ENCODE measurements around the gene ERBB2. TPM values are rescaled to one million over a fixed set of nuclear protein-coding genes. Genes with fewer than 3 reads are reported as not detected.

The ERBB2 gene
- total RNA-seq, 2 donors from 2014 or later: 73.5 to 85.5 TPM

DNA sequence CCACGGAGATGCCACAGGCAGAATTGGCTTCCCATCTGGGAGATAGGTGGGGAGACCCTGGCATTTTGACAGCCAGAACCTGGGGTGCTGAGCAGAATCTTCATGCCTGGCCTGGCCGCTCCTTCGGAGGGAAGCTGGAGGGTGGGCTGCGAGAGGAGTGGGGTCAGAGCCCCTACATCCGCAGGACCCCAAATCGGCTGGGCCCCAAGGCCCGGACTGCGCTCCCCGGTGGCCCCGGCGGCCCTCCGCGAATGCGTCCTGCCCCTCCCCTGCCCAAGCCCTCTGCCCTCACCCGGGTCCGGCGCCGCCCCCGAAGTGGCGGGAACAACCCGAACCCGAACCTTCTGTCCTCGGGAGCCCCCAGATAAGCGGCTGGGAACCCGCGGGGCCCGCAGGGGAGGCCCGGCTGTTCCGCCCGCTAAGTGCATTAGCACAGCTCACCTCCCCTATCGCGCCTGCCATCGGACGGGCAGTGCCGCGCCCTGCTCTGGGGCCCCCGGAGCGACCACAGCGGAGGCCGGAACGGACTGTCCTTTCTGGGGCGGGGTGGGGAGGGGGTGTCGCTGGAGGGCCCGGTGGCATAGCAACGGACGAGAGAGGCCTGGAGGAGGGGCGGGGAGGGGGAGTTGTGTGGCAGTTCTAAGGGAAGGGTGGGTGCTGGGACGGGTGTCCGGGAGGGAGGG lies 32.5 kb upstream of the ERBB2 start:
- H3K36me3 ChIP-seq: peaks cover 3% of the 10 kb centered on the region
- H3K4me3 ChIP-seq: peak overlapping the region; percentile 57 to 64
- no peaks in the 10 kb centered on the region for H3K9me3 ChIP-seq
- no peaks in the 10 kb centered on the region for H3K27me3 ChIP-seq
- peak overlapping the region; percentile 89 to 96 for H3K27ac ChIP-seq
- TF ChIP-seq, protein P1, sequence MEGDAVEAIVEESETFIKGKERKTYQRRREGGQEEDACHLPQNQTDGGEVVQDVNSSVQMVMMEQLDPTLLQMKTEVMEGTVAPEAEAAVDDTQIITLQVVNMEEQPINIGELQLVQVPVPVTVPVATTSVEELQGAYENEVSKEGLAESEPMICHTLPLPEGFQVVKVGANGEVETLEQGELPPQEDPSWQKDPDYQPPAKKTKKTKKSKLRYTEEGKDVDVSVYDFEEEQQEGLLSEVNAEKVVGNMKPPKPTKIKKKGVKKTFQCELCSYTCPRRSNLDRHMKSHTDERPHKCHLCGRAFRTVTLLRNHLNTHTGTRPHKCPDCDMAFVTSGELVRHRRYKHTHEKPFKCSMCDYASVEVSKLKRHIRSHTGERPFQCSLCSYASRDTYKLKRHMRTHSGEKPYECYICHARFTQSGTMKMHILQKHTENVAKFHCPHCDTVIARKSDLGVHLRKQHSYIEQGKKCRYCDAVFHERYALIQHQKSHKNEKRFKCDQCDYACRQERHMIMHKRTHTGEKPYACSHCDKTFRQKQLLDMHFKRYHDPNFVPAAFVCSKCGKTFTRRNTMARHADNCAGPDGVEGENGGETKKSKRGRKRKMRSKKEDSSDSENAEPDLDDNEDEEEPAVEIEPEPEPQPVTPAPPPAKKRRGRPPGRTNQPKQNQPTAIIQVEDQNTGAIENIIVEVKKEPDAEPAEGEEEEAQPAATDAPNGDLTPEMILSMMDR (IDR thresholded peaks at IDR 0.05): no peak
- no peak for DNase-seq (ENCODE audit: low spot score)
- peaks cover 0 to 81% of the 10 kb centered on the region in 2 donors for H3K4me1 ChIP-seq

DNA sequence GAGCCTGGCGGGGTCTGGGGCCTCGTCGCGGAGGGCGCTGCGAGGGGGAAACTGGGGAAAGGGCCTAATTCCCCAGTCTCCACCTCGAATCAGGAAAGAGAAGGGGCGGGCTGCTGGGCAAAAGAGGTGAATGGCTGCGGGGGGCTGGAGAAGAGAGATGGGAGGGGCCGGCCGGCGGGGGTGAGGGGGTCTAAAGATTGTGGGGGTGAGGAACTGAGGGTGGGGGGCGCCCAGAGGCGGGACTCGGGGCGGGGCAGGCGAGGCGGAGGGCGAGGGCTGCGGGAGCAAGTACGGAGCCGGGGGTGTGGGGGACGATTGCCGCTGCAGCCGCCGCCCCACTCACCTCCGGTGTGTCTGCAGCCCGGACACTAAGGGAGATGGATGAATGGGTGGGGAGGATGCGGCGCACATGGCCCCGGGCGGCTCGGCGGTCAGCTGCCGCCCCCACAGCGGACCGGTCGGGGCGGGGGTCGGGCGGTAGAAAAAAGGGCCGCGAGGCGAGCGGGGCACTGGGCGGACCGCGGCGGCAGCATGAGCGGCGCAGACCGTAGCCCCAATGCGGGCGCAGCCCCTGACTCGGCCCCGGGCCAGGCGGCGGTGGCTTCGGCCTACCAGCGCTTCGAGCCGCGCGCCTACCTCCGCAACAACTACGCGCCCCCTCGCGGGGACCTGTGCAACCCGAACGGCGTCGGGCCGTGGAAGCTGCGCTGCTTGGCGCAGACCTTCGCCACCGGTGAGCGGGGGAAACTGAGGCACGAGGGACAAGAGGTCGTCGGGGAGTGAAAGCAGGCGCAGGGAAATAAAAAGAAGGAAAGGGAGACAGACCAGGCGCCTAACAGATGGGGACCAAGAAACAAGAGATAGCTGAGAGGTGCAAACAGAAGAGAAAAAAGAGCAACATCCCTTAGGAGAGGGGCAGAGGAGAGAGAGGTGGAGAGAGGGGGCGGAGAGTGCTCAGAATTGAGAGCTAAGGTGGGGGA lies 31.6 kb upstream of the ERBB2 start, which contains the start of gene PNMT:
Gene PNMT, plus strand, starts transcription at position 509 of the 980 bp plus-strand sequence. Its CDS starts 23 bp downstream, at position 532.
- no peaks in the 10 kb centered on the region for H3K36me3 ChIP-seq
- DNase-seq (ENCODE audit: low spot score): no peak
- peak within 1 kb of the TSS; percentile 57 to 64 for H3K4me3 ChIP-seq
- H3K9me3 ChIP-seq: no peaks in the 10 kb centered on the region
- H3K4me1 ChIP-seq: peaks cover 0 to 78% of the 10 kb centered on the region in 2 donors
- TF ChIP-seq, protein P1 (IDR thresholded peaks at IDR 0.05): peak; percentile 65 to 81
- H3K27me3 ChIP-seq: no peaks in the 10 kb centered on the region
- peak within 1 kb of the TSS; percentile 89 to 96 for H3K27ac ChIP-seq

DNA sequence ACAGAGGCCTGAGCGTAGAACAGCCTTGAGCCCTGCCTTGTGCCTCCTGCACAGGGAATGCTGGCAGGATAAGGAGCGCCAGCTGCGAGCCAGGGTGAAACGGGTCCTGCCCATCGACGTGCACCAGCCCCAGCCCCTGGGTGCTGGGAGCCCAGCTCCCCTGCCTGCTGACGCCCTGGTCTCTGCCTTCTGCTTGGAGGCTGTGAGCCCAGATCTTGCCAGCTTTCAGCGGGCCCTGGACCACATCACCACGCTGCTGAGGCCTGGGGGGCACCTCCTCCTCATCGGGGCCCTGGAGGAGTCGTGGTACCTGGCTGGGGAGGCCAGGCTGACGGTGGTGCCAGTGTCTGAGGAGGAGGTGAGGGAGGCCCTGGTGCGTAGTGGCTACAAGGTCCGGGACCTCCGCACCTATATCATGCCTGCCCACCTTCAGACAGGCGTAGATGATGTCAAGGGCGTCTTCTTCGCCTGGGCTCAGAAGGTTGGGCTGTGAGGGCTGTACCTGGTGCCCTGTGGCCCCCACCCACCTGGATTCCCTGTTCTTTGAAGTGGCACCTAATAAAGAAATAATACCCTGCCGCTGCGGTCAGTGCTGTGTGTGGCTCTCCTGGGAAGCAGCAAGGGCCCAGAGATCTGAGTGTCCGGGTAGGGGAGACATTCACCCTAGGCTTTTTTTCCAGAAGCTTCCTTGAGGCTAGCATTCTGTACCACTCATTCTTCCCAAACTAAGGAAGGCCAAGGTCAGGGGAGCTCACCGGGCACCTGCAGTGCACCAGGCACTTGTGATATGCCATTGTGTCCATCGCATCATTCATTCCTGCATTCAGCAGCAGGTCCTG lies 29.7 kb upstream of the ERBB2 start:
- Histone ChIP-seq H3K27ac (peak overlapping the region; percentile 89 to 96), H3K27me3 (no peaks in the 10 kb centered on the region)
- no peak for DNase-seq (ENCODE audit: low spot score)

DNA sequence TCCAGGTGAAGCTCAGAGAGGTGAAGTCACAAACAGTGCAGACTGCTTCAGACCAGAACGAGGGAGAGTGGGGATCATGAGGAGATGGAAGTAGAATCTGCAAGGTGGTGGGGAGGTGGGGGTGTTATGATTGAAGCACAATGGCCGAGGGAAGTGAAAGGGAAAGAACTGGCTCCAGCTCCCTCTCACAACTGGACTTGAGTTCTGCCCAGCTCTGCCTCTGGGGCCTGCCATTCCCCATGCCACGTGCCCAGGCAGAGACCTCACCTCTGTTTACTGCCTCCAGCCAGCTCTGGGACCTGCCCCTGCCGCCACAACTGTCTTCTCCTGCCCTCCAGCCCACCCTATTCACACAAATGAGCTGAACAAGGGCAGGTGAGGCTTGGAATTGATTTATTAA lies 29.1 kb upstream of the ERBB2 start:
- no peaks in the 10 kb centered on the region for H3K27me3 ChIP-seq
- no peaks in the 10 kb centered on the region for H3K9me3 ChIP-seq
- no peak for DNase-seq (ENCODE audit: low spot score)
- H3K4me1 ChIP-seq: peaks cover 0 to 81% of the 10 kb centered on the region in 2 donors
- no peaks in the 10 kb centered on the region for H3K36me3 ChIP-seq
- H3K27ac ChIP-seq: peak overlapping the region; percentile 89 to 96
- H3K4me3 ChIP-seq: no peak overlapping the region
- TF ChIP-seq, protein P1 (IDR thresholded peaks at IDR 0.05): no peak

More for the DNA sequence above, 29.7 kb upstream of the ERBB2 start:
- TF ChIP-seq, protein P1 (IDR thresholded peaks at IDR 0.05): no peak
- Histone ChIP-seq H3K9me3 (no peaks in the 10 kb centered on the region), H3K4me3 (no peak overlapping the region), H3K4me1 (peaks cover 0 to 75% of the 10 kb centered on the region in 2 donors), H3K36me3 (no peaks in the 10 kb centered on the region)

Measured in right atrium auricular region (tissue), 2 donors.